ENCODE results near the gene TBC1D19. TPM values are rescaled to one million over a fixed set of nuclear protein-coding genes. Genes with fewer than 3 reads are reported as not detected.

Gene TBC1D19
- total RNA-seq, 1 experiment from 2014 or later = 2.2 TPM

DNA sequence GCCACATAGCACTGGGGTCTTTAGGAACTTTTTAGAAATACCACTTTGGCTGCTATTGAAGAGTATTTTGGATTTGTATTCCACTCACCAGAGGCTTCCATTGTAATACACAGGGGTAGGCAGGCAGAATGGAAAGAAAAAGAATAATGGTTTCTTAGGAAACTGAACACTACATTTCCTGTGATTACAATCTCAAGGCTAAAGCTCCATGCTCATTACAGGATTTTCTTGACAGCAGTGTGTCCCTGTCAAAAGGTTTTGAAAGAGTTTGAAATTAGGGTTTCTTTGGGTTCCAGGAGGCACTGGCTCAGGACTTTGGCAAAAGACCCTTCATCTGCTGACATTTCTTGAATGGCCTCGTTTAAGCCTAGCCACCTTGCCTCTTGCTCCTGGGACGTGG is 201.9 kb downstream of the TBC1D19 start:
- Histone ChIP-seq H3K36me3 (ENCODE audit: control insufficient read depth, insufficient read depth, low read length) (no peaks in the 10 kb centered on the region), H3K27me3 (ENCODE audit: control insufficient read depth, insufficient read depth, low read length) (no peaks in the 10 kb centered on the region), H3K27ac (ENCODE audit: low read length) (no peak overlapping the region), H3K4me3 (ENCODE audit: low read depth in 2 of 2, low read length in 2 of 2) (no peak overlapping the region), H3K9me3 (ENCODE audit: control insufficient read depth, insufficient read depth, low read depth, low read length) (no peaks in the 10 kb centered on the region), H3K4me1 (ENCODE audit: control insufficient read depth, insufficient read depth, low read length) (no peaks in the 10 kb centered on the region; the same call in 1 of the 2 replicates)
- CTCF ChIA-PET = no interaction called here
- in situ Hi-C loops (cut with HindIII; ENCODE audit: low pct_unique_long_range_greater_than_20kb, low sequenced_read_pairs) = no loop called here
- TF ChIP-seq REST (IDR thresholded peaks at IDR 0.05; ENCODE audit: insufficient read depth in 1 of 2, low read depth in 2 of 2, low read length in 1 of 2) (no peak), TCF7L2 (IDR thresholded peaks at IDR 0.05; ENCODE audit: low read depth, low read length) (no peak), CTCF (IDR thresholded peaks at IDR 0.05) (no peak), SIN3A (IDR thresholded peaks at IDR 0.05; ENCODE audit: borderline replicate concordance, insufficient read depth, low read depth, low read length) (no peak), POLR2AphosphoS5 (IDR thresholded peaks at IDR 0.05; ENCODE audit: low read depth, low read length) (no peak)
- DNase-seq (ENCODE audit: low read depth, low spot score) = no peak
- POLR2A ChIA-PET = no interaction called here
- intact Hi-C loops (cut with micrococcal nuclease; ENCODE audit: unreplicated experiment) = no loop called here
- no TSS peak for BruUV-seq (replicated peaks)
- ATAC-seq = no peak

GRCh38 chr4:26786916-26787315 is 203.0 kb downstream of the TBC1D19 start:
- no peak overlapping the region for H3K4me3 ChIP-seq (ENCODE audit: low read depth in 2 of 2, low read length in 2 of 2)
- TF ChIP-seq POLR2AphosphoS5 (IDR thresholded peaks at IDR 0.05; ENCODE audit: low read depth, low read length) (no peak), REST (IDR thresholded peaks at IDR 0.05; ENCODE audit: insufficient read depth in 1 of 2, low read depth in 2 of 2, low read length in 1 of 2) (no peak), CTCF (IDR thresholded peaks at IDR 0.05) (no peak), TCF7L2 (IDR thresholded peaks at IDR 0.05; ENCODE audit: low read depth, low read length) (no peak), SIN3A (IDR thresholded peaks at IDR 0.05; ENCODE audit: borderline replicate concordance, insufficient read depth, low read depth, low read length) (no peak)
- H3K27ac ChIP-seq (ENCODE audit: low read length) = no peak overlapping the region
- H3K27me3 ChIP-seq (ENCODE audit: control insufficient read depth, insufficient read depth, low read length) = no peaks in the 10 kb centered on the region
- H3K9me3 ChIP-seq (ENCODE audit: control insufficient read depth, insufficient read depth, low read depth, low read length) = no peaks in the 10 kb centered on the region
- BruUV-seq (replicated peaks) = no TSS peak
- in situ Hi-C loops (cut with HindIII; ENCODE audit: low pct_unique_long_range_greater_than_20kb, low sequenced_read_pairs) = no loop called here
- no peak for ATAC-seq
- ChIA-PET CTCF (no interaction called here), POLR2A (no interaction called here)
- H3K4me1 ChIP-seq (ENCODE audit: control insufficient read depth, insufficient read depth, low read length) = no peaks in the 10 kb centered on the region; the same call in 1 of the 2 replicates
- DNase-seq (ENCODE audit: low read depth, low spot score) = no peak
- intact Hi-C loops (cut with micrococcal nuclease; ENCODE audit: unreplicated experiment) = no loop called here
- no peaks in the 10 kb centered on the region for H3K36me3 ChIP-seq (ENCODE audit: control insufficient read depth, insufficient read depth, low read length)

All from Panc1 (cell line).